CD4-positive, alpha-beta T cell treated with Interleukin-6 at 100 ng/mL for 8 hours (primary cell): ENCODE data around the gene AP1G2.
A peak's percentile ranks its signal among the peaks of the same experiment; 100 is the strongest.
"Not testable (repeated sequence)": the region's sequence is repeated elsewhere in the genome, so short reads cannot be mapped to it uniquely, and the experiment has no call there.

ENCODE experiments used
- DNase-seq: peaks from one replicate; pipeline ENCODE4 v3.0.0-alpha.2; 2020; ENCODE audit warnings: mixed read lengths, low spot score

Gene AP1G2, protein sequence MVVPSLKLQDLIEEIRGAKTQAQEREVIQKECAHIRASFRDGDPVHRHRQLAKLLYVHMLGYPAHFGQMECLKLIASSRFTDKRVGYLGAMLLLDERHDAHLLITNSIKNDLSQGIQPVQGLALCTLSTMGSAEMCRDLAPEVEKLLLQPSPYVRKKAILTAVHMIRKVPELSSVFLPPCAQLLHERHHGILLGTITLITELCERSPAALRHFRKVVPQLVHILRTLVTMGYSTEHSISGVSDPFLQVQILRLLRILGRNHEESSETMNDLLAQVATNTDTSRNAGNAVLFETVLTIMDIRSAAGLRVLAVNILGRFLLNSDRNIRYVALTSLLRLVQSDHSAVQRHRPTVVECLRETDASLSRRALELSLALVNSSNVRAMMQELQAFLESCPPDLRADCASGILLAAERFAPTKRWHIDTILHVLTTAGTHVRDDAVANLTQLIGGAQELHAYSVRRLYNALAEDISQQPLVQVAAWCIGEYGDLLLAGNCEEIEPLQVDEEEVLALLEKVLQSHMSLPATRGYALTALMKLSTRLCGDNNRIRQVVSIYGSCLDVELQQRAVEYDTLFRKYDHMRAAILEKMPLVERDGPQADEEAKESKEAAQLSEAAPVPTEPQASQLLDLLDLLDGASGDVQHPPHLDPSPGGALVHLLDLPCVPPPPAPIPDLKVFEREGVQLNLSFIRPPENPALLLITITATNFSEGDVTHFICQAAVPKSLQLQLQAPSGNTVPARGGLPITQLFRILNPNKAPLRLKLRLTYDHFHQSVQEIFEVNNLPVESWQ

GRCh38 chr14:23567186-23568020, at the start of gene AP1G2:
Gene AP1G2, minus strand, starts transcription at chr14:23567791. Its CDS starts 477 bp downstream, at chr14:23567314.
- peak; percentile 91 for DNase-seq

DNA sequence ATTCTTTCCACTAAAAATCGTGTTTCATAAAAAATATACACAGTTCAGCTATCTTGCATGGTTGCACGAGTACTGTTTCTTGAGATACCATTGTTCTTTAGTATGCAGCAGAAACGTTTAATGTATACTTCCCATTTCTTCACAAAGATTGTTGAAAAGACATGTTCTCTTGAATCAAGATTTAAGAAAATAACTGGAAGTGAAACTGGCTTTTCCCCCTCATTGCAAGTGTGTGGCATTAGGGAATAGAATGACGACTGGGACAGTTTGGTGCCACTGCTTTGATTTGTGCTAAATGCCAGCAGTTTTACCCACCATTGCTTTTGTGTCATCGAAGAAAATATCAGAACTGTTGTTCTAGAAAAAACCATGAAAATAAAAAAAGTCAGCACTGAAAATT, 48.3 kb upstream of the AP1G2 start:
- no peak for DNase-seq

DNA sequence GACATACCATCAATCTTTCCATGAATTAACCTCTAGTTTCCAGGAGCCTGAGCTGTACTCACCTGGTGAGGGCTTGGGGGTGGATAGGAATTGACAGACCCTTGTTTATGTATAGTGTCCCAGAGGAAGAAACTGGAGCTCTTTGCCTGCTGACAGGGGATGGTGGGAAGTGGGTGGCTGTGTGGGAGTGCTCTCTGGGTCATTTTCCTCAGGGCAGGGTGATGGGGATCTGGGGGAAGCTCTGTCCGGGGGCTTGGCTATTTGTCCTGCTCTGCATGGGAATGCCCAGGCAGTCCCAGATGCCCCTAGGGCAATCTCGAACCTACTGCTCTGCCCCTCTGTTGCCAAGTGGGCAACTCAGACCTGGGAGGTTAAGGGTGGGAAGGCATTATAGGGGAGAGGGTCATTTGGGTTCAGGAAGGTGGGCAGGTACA, 46.8 kb upstream of the AP1G2 start:
- DNase-seq = no peak

DNA sequence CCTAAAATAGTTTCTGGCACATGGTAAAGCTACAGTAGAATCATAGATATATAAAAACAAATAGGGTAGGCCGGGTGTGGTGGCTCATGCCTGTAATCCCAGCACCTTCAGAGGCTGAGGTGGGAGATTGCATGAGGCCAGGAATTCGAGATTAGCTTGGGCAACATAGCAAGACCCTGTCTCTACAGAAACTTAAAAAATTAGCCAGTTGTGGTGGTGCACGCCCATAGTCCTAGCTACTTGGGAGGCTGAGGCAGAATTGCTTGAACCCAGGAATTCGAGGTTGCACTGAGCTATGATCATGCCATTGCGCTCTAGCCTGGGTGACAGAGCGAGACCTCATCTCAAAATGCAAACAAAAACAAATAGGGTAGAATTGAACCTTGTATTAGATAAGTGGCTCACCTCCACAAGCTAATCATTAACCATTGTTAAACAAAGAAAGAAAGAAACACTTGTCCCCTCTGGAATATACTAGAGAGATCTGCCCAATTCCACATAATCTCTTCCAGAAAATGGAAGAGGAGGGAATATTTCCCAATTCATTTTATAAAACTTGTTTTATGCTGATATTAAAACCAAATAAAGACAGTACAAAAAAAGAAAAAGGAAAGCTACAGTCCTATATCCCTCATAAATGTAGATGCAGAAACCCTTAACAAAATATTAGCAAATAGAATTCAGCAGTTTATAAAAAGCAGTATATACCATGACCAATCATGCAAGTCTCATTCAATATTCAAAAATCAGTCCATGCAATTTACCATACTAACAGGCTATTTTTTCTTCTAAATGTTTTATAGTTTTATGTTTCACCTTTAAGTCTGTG, 45.9 kb upstream of the AP1G2 start:
- no peak for DNase-seq

DNA sequence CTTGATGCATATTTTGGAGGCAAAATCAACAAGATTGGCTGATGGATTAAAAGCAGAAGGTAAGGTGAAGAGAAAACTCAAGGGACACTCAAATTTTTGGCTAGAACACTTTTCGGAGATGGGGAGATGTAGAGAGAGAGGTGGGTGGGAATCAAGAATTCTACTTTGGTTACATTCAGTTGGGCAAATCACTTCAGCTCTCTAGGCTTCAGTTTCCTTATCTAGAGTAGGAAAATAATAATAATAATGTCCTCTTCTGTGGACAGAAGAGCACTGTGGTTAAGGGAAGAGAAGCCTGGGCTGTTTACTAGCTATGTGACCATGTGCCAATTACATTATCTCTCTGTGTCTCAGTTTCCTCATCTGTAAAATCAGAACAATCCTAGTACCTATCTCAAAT, 45.2 kb upstream of the AP1G2 start:
- no peak for DNase-seq

DNA sequence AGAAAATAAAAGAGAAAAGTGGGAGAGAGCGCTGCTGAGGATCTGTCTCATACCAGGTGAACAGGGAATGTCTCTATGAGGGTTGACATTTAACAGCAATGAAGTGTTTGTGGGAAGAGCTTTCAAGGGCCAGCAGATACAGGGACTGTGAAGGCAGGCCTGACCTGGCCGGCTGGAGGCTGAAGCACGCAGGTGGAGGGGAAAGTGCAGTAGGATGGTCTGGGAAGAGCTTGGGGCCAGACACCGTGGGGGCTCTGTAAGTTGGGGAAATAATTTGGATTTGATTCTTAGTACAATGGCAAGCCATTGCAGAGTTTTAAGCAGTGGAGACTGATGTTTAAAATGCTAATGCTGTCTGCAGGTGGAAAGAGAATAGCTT, 44.8 kb upstream of the AP1G2 start:
- DNase-seq = no peak

- peak; percentile 6 for DNase-seq
Measured at GRCh38 chr14:23610815-23611289, 43.3 kb upstream of the AP1G2 start.

GRCh38 chr14:23610090-23610814, 42.7 kb upstream of the AP1G2 start:
- peak; percentile 51 for DNase-seq

DNA sequence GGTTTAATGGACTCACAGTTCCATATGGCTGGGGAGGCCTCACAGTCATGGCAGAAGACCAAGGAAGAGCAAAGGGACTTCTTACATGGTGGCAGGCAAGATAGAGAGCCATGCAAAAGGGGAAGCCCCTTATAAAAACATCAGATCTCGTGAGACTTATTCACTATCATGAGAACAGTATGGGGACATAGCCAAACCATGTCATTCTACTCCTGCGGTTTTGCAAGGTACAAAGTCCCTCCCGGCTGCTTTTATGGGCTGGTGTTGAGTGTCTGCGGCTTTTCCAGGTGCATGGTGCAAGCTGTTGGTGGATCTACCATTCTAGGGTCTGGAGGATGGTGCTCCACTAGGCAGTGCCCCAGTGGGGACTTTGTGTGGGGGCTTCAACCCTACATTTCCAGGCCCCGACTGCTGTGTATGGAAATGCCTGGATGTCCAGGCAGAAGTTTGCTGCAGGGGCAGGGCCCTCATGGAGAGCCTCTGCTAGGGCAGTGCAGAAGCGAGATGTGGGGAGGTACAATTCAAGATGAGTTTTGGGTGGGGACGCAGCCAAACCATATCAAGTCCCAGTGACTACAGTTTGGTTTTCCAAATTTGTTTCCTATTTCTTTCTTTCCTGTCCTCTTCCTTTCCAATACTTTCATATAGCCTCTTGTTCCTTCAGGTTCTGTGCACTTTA, 42.0 kb upstream of the AP1G2 start:
- DNase-seq = not testable (repeated sequence)

DNA sequence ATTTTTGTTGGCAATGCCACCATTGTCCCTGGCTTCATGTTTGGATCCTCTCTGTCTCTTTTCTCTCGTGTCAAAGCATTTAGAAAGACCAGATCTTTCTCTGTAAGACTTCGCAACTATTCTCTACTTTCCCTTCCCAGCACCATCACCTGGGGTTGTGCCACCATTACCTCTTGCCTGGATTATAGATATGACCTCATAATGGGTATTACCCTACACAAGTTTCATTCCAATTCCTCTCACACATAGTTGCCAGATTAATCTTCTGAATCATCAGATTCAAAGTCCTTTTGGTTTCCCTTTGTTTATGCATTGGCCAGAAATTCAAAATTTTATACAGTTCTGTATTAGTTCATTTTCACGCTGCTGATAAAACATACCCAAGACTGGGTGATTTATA, 41.4 kb upstream of the AP1G2 start:
- DNase-seq = no peak

DNA sequence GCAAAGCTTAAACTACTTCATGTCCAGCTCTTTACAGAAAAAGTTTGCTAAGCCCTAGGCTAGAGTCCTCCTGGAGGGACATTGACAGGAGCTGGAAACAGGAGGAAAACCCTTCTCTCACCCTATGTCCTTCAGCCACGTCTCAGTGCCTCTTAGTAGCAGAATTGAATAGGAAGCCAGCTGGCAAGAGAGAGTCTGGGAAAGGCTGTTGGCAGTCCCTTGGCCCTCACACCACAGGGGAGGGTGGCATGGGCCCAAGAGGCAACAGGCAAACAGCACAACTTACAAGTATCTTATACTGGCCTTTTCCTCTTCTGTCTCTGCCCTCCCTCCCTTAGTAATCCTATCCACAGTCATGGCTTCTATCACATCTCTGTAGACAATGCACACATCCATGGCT, 40.9 kb upstream of the AP1G2 start:
- no peak for DNase-seq

DNA sequence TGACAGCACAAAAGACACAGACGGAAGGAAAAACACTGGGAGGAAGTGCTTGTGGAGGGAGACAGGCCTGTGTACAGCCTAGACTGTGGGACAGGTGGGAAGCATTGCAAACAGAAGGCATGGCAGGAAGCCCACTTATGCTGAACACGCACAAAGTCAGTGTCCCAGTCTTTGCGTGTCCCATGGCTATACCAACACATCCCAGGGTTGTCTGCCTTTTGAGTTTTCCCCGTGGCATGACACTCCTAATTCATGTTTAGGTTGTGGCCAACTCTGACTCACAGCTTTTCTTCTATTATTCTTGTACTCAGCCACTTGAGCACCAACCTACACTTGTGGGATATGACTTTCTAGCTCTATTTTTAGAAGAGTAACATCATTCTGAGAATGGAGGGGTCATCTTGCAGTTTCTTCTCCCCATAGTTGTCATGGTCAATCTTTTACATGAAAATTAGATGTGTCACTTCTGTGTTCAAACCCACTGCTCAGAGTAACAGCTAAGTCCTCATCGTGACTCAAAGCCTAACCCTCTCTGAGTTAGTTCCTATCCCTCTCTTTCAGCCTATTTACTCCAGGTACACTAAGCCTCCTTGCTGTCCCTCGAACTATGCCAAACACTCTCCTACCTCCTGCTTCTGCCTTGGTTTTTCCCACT, 38.5 kb upstream of the AP1G2 start:
- no peak for DNase-seq

DNA sequence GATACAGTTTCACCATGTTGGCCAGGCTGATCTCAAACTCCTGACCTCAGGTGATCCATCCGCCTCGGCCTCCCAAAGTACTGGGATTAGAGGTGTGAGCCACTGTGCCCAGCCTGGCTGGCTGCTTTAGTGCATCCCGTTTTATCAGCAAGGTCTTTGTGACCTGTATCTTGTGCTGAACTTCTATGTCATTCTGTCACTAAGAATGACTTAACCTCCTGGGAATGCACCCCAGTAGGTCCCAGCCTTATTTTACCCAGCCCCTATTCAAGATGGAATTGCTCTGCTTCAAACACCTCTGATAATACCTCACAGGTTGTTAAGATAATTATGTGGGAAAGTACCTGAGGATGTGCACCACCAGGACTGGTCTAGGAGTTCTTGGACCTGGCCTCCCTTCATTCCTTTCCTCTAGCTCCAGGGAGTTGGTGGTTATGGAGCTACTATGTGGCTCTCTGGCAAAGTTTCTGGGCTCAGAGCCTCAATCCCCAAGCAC, 37.1 kb upstream of the AP1G2 start:
- DNase-seq = no peak

DNA sequence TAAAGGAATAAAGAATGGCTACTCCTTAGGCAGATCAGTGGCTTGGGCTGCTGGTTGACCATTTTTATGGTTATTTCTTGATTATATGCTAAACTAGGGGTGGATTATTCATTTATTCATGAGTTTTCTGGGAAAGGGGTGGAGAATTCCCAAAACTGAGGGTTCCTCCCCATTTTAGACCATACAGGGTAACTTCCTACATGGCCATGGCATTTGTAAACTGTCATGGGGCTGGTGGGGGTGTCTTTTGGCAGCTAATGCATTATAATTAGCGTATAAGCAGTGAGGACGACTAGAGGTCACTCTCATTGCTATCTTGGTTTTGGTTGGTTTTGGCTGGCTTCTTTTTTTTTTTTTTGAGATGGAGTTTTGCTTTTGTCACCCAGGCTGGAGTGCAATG, 36.6 kb upstream of the AP1G2 start:
- no peak for DNase-seq

DNA sequence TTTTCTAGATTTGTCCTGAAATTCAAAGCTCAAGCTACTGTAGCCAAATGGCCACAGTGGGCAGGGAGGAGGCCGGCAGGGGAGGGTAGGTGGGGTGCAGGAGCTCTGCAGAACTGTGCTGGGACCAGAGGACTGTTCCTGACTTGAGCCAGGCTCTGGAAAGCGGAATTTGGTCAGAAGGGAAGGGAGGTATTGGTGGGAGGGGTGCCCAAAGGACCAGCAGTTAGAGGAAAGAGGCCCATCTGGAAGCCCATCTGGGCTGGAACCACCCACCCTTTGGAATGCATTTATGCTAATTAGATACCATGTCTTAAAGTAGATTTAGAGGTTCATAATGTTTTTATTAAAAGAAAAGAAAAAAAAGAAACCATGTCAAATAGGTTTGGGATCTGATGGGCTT, 35.5 kb upstream of the AP1G2 start:
- no peak for DNase-seq

GRCh38 chr14:23602181-23603095, 34.8 kb upstream of the AP1G2 start:
- DNase-seq = no peak

GRCh38 chr14:23601845-23602180, 34.2 kb upstream of the AP1G2 start:
- no peak for DNase-seq

DNA sequence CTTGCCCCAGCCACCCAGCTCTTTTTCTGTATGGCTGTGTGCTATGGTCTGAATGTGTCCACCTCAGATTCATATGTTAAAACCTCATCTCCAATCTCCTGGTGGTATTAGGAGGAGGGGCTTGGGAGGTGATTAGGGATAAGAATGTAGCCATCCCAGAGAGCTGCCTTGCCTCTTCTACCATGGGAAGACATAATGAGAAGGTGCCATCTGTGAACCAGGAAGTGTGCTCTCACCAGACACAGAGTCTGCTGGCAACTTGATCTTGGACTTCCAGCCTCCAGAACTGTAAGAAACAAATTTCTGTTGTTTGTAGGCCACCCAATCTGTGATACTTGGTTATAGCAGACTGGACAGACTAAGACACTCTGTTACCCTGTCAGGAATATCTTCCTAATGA, 33.8 kb upstream of the AP1G2 start:
- DNase-seq = no peak
